BJ (cell line): ENCODE measurements around the gene ERI2. TPM values are rescaled to one million over a fixed set of nuclear protein-coding genes. Genes with fewer than 3 reads are reported as not detected.

Experiments used
- CTCF ChIA-PET: fragments of 350-600 bp; formaldehyde crosslinking; extraction: SDS; loops from one replicate; lab custom pipeline; 2021; ENCODE audit warnings: antibody characterized with exemption, inconsistent platforms; lab: Yijun Ruan, JAX
- POLR2A ChIA-PET: fragments of 300-600 bp; sonication (Branson Sonifier 250); formaldehyde crosslinking; extraction: SDS; loops from one replicate; lab custom pipeline; 2021; ENCODE audit warnings: antibody characterized with exemption; lab: Charles Lee
- DNase-seq: peaks from one replicate; pipeline ENCODE4 v3.0.0-alpha.2; 2011; ENCODE audit warnings: low read depth
- H3K27me3 ChIP-seq: 2 replicates; pipeline ENCODE4 v1.6.0; 2011; ENCODE audit warnings: low read length; ENCODE audit not compliant: control insufficient read depth, insufficient read depth
- H3K36me3 ChIP-seq: 2 replicates; pipeline ENCODE4 v1.5.1; 2011; ENCODE audit warnings: low read length; ENCODE audit not compliant: control insufficient read depth, insufficient read depth
- H3K4me3 ChIP-seq: 2 replicates; pipeline ENCODE4 v1.5.1; 2011; ENCODE audit warnings: low read depth, mild to moderate bottlenecking, control low read depth, low read length
- polyA plus RNA-seq: library from polyadenylated mRNA; depleted of rRNA; stranded (reverse); fragments of >200 nt; gene quantifications from 2 replicates; pipeline ENCODE4 v1.2.3, GENCODE V29; 2011
- TF ChIP-seq, protein P1 (sequence below): IDR thresholded peaks from 2 replicates; pipeline ENCODE4 v1.5.1; 2011; ENCODE audit warnings: low read depth, mild to moderate bottlenecking, control low read depth, inconsistent platforms, low read length, moderate library complexity; ENCODE audit not compliant: insufficient read depth

The ERI2 gene
- polyA plus RNA-seq, 1 experiment = 7.4 TPM

DNA sequence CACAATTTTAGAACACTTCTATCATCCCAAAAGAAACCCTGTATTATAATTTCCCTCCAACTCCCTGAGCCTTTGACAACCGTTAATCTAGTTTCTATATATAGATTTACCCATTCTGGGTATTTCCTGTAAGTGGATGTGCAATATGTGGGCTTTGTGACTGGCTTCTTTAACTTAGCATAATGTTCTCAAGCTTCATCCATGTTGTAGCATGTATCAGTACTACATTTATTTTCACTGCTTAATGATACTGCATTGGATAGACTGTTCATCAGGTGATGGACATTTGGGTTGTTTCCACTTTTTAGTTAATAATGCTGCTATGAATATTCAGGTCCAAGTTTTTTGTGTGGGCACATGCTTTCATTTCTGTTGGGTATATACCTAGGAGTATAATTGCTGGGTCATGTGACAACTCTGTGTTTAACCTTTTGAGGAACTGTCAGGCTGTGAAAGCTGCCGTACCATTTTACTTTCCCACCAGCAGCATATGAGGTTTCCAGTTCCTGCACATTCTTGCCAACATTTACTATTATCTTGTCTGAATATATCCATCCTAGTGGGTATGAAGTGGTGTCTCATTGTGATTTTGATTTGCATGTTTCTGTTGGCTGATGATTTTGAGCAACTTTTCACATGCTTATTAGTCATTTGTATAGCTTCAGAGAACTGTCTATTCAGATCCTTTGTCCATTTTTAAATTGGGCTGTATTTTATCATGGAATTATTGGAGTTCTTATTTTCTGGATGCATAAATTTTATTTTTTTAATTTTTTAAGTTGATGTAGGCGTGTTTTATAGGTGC lies 16.5 kb upstream of the ERI2 start:
- ChIA-PET POLR2A (no interaction called here), CTCF (no interaction called here)
- no peak for DNase-seq
- H3K4me3 ChIP-seq = no peak overlapping the region
- no peaks in the 10 kb centered on the region for H3K27me3 ChIP-seq
- peaks cover 2% of the 10 kb centered on the region; the same call in 1 of the 2 replicates for H3K36me3 ChIP-seq
- TF ChIP-seq, protein P1, sequence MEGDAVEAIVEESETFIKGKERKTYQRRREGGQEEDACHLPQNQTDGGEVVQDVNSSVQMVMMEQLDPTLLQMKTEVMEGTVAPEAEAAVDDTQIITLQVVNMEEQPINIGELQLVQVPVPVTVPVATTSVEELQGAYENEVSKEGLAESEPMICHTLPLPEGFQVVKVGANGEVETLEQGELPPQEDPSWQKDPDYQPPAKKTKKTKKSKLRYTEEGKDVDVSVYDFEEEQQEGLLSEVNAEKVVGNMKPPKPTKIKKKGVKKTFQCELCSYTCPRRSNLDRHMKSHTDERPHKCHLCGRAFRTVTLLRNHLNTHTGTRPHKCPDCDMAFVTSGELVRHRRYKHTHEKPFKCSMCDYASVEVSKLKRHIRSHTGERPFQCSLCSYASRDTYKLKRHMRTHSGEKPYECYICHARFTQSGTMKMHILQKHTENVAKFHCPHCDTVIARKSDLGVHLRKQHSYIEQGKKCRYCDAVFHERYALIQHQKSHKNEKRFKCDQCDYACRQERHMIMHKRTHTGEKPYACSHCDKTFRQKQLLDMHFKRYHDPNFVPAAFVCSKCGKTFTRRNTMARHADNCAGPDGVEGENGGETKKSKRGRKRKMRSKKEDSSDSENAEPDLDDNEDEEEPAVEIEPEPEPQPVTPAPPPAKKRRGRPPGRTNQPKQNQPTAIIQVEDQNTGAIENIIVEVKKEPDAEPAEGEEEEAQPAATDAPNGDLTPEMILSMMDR = no peak

DNA sequence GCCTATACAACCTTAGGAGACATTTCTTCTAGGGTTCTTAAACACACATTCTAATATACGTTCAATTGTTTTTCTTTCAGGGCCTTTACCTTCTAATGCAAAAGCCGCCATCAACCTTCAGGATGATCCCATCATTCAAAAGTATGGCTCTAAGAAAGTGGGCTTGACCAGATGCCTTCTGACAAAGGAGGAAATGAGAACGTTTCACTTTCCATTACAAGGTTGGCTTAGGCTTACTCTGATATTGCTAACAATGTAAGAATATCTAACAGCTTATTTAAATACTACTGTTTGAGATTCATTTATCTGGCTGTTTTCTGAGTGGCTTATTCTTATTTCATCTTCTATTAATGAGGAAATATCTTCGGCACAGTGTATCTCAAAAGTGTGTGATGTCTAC lies 15.4 kb upstream of the ERI2 start:
- Histone ChIP-seq H3K36me3 (no peaks in the 10 kb centered on the region), H3K4me3 (no peak overlapping the region), H3K27me3 (no peaks in the 10 kb centered on the region)
- ChIA-PET POLR2A (no interaction called here), CTCF (no interaction called here)
- TF ChIP-seq, protein P1 = no peak
- no peak for DNase-seq

DNA sequence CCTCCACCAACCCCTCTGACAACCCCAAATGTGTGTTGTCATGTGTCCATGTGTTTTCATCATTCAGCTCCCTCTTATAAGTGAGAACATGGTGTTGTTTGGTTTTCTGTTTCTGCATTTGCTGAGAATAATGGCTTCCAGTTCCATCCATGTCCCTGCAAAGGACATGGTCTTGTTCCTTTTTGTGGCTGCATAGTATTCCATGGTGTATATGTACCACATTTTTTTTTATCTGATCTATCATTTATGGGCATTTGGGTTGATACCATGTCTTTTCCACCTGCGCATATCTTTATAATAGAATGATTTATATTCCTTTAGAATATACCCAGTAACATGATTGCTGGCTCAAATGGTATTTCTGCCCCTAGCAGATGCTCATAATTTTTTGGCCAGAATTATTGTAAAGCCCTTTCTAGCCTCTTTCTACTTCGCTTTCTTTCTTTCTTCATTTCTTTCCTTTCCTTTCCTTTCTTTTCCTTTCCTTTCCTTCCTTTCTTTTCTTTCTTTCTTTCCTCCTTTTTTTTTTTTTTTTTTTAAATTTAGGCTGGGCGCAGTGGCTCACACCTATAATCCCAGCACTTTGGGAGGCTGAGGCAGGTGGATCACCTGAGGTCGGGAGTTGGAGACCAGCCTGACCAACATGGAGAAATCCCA lies 12.8 kb upstream of the ERI2 start:
- H3K36me3 ChIP-seq = no peaks in the 10 kb centered on the region; the same call in 1 of the 2 replicates
- TF ChIP-seq, protein P1 = no peak
- ChIA-PET CTCF (interaction anchor here (0.6 to 1.1 kb wide), 3 partner anchors 12 to 31 kb away, joined by 3 to 4 read pairs (median 4); partner anchors contain the start of genes ERI2 and REXO5), POLR2A (no interaction called here)
- no peaks in the 10 kb centered on the region for H3K27me3 ChIP-seq
- no peak overlapping the region for H3K4me3 ChIP-seq
- DNase-seq = no peak

DNA sequence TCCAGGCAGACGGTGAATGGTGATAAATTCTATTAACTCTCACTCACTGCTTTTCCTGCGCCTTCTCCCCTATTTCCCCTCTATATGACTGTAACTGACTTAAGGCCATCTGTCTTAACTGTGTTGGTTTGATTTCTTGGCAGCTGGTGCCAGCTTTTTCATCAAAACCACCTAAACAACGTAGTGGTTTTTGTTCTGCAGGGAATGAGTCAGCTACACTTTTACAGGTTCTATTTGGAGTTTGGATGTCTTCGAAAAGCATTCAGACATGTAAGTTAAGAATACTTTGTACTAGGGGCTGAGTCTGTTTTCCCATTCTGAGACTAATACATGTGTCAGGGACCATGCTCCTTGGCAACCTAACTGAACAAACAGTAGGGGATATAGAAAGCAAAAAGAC lies 8.5 kb upstream of the ERI2 start:
- Histone ChIP-seq H3K36me3 (no peaks in the 10 kb centered on the region; the same call in 1 of the 2 replicates), H3K4me3 (no peak overlapping the region), H3K27me3 (no peaks in the 10 kb centered on the region)
- TF ChIP-seq, protein P1 = no peak
- CTCF ChIA-PET = interaction anchor here (1.9 to 2.3 kb wide), 2 partner anchors 8 to 11 kb away, joined by 5 to 8 read pairs; partner anchors contain the start of genes ERI2 and REXO5
- DNase-seq = no peak
- POLR2A ChIA-PET = no interaction called here

DNA sequence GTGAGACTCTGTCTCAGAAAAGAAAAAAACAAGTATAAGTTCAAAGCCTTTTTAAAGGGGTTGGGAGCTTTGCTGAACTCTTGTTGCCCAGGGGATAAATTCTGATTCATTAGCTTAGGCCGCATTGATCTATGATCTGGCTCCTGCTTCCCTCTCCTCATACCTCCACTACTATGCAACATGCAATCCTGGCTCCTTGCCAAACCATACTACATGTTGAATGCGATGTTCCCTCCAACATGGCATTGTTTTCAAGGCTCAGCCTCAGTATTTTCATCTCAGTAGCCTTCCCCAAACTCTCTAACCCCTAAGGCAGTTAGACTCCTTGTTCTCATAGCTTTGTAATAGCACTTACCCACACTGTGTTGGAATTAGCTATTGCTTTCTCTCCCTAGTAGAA lies 6.2 kb upstream of the ERI2 start:
- H3K4me3 ChIP-seq = no peak overlapping the region
- ChIA-PET POLR2A (no interaction called here), CTCF (interaction anchor here (0.9 kb wide), 1 partner anchor 38 kb away, joined by 4 read pairs; no protein-coding TSS in a partner anchor)
- H3K36me3 ChIP-seq = no peaks in the 10 kb centered on the region; the same call in 1 of the 2 replicates
- no peak for DNase-seq
- TF ChIP-seq, protein P1 = no peak
- no peaks in the 10 kb centered on the region for H3K27me3 ChIP-seq
